Frontal cortex (tissue), 4 donors: ENCODE measurements around the gene ABCG5. TPM values are rescaled to one million over a fixed set of nuclear protein-coding genes. Genes with fewer than 3 reads are reported as not detected.

Experiments
- DNase-seq, 2 donors: peaks; one replicate each; pipeline ENCODE4 v3.0.0; 2012; ENCODE audit warnings: low spot score in 2 of 2
- FAIRE-seq: peaks from 2 replicates; lab custom pipeline; 2012; peaks lifted over from hg19 to GRCh38; lab: Jason Lieb, UNC
- small RNA-seq: library from RNA; depleted of rRNA; stranded (forward); fragments of <200 nt; gene quantifications from one replicate; pipeline ENCODE3, GENCODE V24; 2014
- total RNA-seq: library from RNA; depleted of rRNA; stranded (reverse); fragments of >200 nt; gene quantifications from one replicate; pipeline ENCODE4 v1.2.3, GENCODE V29; 2014
- donor health status: control.
- donor health status: control.
- donor health status: control.

ABCG5 gene
- total RNA-seq, 1 donor from 2014 or later: not detected

GRCh38 chr2:43766006-43766405 is 72.6 kb downstream of the ABCG5 start:
- FAIRE-seq (no peak), DNase-seq (no peak)

- no peak for DNase-seq
Measured at GRCh38 chr2:43764086-43764705, 74.4 kb downstream of the ABCG5 start.

GRCh38 chr2:43763091-43763490 is 75.5 kb downstream of the ABCG5 start:
- DNase-seq (no peak), FAIRE-seq (no peak)

More at GRCh38 chr2:43764086-43764705, 74.4 kb downstream of the ABCG5 start:
- FAIRE-seq: no peak

Small RNA genes within 50 kb of the gene (small RNA-seq; reads per million reads assigned to genes)
- gene RN7SKP66: not detected

Other genes with a start within 250 kb of the ABCG5 start
- gene THADA, start 242.8 kb downstream of the ABCG5 start, total RNA-seq: 32.6 TPM
- 7.3 TPM for gene PLEKHH2, start 201.6 kb downstream of the ABCG5 start, total RNA-seq
- under 0.01 TPM for gene C1GALT1C1L, start 162.4 kb downstream of the ABCG5 start, total RNA-seq
- gene DYNC2LI1, start 64.8 kb downstream of the ABCG5 start, total RNA-seq: 34.6 TPM
- 0.41 TPM for gene ABCG8, start 132 bp upstream of the ABCG5 start, total RNA-seq
- 106 TPM for gene LRPPRC, start 157.2 kb upstream of the ABCG5 start, total RNA-seq